GM10266 (cell line): Measurements from ENCODE around the gene RBBP5.

ENCODE experiments used
- DNase-seq: peaks from one replicate; pipeline ENCODE4 v3.0.0; 2012; ENCODE audit errors: extremely low spot score
- TF ChIP-seq, protein P1 (sequence below): IDR thresholded peaks from 2 replicates; pipeline ENCODE4 v1.5.1; 2012; ENCODE audit warnings: mild to moderate bottlenecking, low read depth; ENCODE audit not compliant: control insufficient read depth, insufficient read depth; ENCODE audit errors: missing control alignments

The RBBP5 gene

DNA sequence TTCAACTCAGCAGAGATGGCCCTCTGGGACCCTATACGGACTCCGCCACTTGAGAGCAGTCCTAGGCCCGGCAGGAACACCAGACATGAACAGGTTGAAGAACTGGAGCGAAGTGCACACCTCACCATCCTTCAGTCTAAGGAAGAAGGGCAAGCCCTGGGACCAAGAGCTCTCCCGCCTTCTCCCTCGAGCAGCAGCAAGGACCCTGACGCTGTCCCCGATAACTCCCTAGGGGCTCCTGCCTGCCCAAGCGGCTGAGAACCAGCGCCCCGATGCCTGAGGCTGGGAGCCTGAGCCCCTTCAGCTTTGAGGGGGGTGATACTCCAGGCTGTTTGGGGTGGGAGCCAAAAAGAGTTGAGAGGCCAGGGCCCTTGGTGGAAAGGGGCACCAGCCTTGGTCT, 47.7 kb downstream of the RBBP5 start:
- TF ChIP-seq, protein P1, sequence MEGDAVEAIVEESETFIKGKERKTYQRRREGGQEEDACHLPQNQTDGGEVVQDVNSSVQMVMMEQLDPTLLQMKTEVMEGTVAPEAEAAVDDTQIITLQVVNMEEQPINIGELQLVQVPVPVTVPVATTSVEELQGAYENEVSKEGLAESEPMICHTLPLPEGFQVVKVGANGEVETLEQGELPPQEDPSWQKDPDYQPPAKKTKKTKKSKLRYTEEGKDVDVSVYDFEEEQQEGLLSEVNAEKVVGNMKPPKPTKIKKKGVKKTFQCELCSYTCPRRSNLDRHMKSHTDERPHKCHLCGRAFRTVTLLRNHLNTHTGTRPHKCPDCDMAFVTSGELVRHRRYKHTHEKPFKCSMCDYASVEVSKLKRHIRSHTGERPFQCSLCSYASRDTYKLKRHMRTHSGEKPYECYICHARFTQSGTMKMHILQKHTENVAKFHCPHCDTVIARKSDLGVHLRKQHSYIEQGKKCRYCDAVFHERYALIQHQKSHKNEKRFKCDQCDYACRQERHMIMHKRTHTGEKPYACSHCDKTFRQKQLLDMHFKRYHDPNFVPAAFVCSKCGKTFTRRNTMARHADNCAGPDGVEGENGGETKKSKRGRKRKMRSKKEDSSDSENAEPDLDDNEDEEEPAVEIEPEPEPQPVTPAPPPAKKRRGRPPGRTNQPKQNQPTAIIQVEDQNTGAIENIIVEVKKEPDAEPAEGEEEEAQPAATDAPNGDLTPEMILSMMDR, result no peak
- DNase-seq, result no peak

DNA sequence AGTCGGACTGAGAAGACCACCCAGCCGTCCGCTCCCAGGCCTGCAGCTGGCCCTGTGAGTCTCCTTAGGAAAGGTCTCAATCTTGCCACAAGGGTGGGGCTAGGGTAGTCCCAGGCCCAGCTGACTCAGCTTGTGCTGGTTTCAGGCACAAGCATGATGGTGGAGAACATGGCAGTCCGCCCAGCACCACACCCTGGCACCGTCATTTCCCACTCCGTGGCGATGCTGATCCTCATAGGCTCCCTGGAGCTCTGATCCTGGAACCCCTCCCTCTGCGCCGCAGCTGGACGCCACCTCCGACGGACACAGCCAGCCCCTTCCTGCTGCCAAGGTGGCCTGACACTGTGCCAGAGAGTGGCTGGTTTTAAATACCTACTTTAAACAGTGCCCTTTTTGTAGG, 48.3 kb downstream of the RBBP5 start:
- TF ChIP-seq, protein P1, result no peak
- no peak for DNase-seq

DNA sequence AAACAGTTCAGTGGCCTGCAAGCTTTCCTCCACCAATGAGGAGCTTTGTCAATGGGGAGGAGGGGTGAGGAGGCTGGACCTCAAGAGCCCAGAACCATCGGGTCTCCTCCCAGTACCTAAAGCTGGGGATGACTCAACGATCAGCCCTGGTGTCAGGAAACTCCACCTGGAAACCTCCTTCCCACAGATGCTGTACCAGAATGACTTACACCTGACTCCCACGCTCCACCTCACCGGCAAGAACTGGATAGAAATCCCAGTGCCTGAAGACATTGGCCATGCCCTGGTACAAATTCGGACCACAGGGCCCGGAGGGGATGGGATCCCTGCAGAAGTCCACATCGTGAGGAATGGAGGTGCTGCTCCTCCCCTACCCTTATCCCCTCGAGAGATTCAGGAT, 48.9 kb downstream of the RBBP5 start:
- TF ChIP-seq, protein P1, result no peak

DNA sequence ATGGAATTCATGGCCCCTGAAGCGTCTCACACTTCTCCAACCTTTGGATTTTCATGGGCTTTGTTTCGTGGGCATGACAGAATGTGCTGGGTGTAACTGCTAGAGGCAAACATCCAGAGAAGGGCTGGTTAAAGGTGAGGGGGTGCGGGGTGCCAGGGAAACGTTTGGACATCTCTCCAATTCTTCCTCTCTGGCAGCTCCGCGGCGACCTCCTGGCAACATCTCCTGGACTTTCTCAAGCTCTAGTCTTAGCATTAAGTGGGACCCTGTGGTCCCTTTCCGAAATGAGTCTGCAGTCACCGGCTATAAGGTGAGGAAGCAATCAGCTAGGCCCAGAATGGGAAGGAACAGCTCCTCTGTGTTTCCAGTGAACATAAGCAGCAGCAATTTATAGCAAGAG, 49.5 kb downstream of the RBBP5 start:
- TF ChIP-seq, protein P1, result no peak
- DNase-seq, result no peak

More for the DNA sequence above, 48.9 kb downstream of the RBBP5 start:
- DNase-seq, result no peak

DNA sequence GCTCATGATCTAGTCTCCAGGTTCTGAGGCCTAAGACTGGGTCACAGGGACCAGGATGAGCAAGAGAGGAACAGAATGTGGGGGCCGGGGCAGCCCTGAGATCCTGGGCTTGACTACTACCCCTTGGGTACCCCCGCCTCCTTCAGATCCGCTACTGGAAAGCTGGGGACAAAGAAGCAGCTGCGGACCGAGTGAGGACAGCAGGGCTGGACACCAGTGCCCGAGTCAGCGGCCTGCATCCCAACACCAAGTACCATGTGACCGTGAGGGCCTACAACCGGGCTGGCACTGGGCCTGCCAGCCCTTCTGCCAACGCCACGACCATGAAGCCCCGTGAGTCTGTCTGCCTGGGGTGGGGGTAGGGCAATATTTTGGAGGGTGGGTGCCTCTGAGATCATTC, 50.0 kb downstream of the RBBP5 start:
- TF ChIP-seq, protein P1, result no peak

DNA sequence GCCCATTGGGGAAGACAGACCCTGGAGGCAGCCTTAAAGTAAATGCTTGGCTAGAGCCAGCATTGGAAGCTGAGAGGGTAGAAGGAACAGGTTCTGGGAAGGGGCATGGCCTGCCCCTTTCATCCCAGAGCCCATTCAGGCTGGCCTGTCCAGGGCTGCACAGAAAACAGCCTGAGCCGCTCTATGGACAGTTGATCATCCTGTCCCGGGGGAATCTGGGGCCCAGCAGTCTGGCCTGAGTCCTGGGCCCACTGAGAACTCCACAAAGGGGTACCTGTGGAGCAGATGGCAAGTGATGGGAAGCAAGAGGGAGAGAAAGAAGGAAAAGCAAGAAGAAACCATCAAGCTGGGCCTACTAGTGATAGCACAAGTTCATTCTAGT, 50.8 kb downstream of the RBBP5 start:
- DNase-seq, result no peak
- TF ChIP-seq, protein P1, result no peak

More for the DNA sequence above, 50.0 kb downstream of the RBBP5 start:
- no peak for DNase-seq

DNA sequence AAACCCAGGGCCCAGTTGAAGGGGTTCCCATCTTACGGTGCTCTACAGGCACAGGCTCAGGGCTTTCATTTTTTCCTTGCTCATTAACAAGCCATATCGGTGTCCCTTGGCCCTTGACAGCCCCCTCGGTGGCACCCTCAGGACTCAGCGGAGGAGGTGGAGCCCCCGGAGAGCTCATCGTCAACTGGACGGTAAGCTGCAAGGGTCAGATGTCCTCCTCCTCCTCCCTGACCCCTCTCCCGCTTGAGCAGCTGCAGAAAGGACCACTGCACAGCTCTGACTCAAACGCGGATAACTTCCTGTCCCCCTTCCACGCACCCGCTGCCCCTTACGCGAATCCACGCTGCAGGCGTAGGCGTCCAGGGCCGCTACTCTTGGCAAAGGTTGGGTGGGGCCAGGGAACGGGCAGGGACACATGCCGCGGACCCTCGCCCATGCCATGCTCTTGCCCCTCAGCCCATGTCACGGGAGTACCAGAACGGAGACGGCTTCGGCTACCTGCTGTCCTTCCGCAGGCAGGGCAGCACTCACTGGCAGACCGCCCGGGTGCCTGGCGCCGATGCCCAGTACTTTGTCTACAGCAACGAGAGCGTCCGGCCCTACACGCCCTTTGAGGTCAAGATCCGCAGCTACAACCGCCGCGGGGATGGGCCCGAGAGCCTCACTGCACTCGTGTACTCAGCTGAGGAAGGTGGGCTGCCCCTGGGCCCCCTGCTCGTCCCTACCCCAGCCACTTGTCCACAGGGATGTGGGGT, 52.2 kb downstream of the RBBP5 start:
- TF ChIP-seq, protein P1, result no peak
- no peak for DNase-seq
